Spinal cord (tissue), 10 donors: ENCODE results near the gene ZNF343. TPM values are rescaled to one million over a fixed set of nuclear protein-coding genes. Genes with fewer than 3 reads are reported as not detected.

Experiments
- DNase-seq, 6 donors: peaks; one replicate each; pipeline versions ENCODE4 v3.0.0 to v3.0.0-alpha.2; 2013 to 2015; ENCODE audit warnings: low spot score in 6 of 6, low read depth in 4 of 6
- H3K27ac ChIP-seq: one replicate; pipeline ENCODE4 v1.5.1; 2013; ENCODE audit warnings: low read depth, low read length, control low read depth
- H3K27me3 ChIP-seq: one replicate; pipeline ENCODE4 v1.6.1; 2013; ENCODE audit warnings: low read length; ENCODE audit not compliant: control insufficient read depth, insufficient read depth
- H3K36me3 ChIP-seq: one replicate; pipeline ENCODE4 v1.6.1; 2013; ENCODE audit warnings: low read length; ENCODE audit not compliant: control insufficient read depth, insufficient read depth
- H3K4me1 ChIP-seq: one replicate; pipeline ENCODE4 v1.6.1; 2013; ENCODE audit warnings: low read length; ENCODE audit not compliant: control insufficient read depth, insufficient read depth
- H3K4me3 ChIP-seq: one replicate; pipeline ENCODE4 v1.5.1; 2013; ENCODE audit warnings: low read depth, low read length, control low read depth
- H3K9me3 ChIP-seq: one replicate; pipeline ENCODE4 v1.6.1; 2013; ENCODE audit warnings: low read length; ENCODE audit not compliant: control insufficient read depth, insufficient read depth
- WGBS: methylation state at CpG from one replicate; pipeline ENCODE4 v1.1.5; 2013; ENCODE audit warnings: missing lambda C conversion rate; ENCODE audit not compliant: insufficient coverage; 5-methylcytosine and 5-hydroxymethylcytosine counted together
- long read RNA-seq, 4 donors: transcript quantifications; one replicate each; lab custom pipeline, GENCODE V29; 2026
- polyA plus RNA-seq, 2 donors: library from polyadenylated mRNA; unstranded; fragments of 120-200 nt; gene quantifications; one replicate each; pipeline ENCODE4 v1.2.1, GENCODE V29; 2013; ENCODE audit not compliant: insufficient read length in 2 of 2
- total RNA-seq, 2 donors: library from RNA; depleted of rRNA in 1 of 2; stranded (reverse); fragments of 120-200 nt in 1 of 2; fragments of >200 nt in 1 of 2; gene quantifications; one replicate each; pipeline versions ENCODE4 v1.2.3 to v1.2.4, GENCODE V29; 2013 to 2014
- donor health status: healthy.

ZNF343 gene
- 10 to 100 TPM; 11.5 to 11.9 TPM for total RNA-seq
- 10 to 100 TPM; 10.1 to 10.8 TPM for polyA plus RNA-seq
- long read RNA-seq, donor 1, partial matches to known transcripts, result 0 of 3 reads
- long read RNA-seq, donor 1, other reads (novel, unspliced or antisense), result 0 of 3 reads
- long read RNA-seq, donor 2, result 0 reads
- long read RNA-seq, donor 3, partial matches to known transcripts, result 0 of 1 reads
- long read RNA-seq, donor 3, other reads (novel, unspliced or antisense), result 0 of 1 reads
- long read RNA-seq, donor 4, partial matches to known transcripts, result 0 of 1 reads
- long read RNA-seq, donor 4, other reads (novel, unspliced or antisense), result 0 of 1 reads

DNA sequence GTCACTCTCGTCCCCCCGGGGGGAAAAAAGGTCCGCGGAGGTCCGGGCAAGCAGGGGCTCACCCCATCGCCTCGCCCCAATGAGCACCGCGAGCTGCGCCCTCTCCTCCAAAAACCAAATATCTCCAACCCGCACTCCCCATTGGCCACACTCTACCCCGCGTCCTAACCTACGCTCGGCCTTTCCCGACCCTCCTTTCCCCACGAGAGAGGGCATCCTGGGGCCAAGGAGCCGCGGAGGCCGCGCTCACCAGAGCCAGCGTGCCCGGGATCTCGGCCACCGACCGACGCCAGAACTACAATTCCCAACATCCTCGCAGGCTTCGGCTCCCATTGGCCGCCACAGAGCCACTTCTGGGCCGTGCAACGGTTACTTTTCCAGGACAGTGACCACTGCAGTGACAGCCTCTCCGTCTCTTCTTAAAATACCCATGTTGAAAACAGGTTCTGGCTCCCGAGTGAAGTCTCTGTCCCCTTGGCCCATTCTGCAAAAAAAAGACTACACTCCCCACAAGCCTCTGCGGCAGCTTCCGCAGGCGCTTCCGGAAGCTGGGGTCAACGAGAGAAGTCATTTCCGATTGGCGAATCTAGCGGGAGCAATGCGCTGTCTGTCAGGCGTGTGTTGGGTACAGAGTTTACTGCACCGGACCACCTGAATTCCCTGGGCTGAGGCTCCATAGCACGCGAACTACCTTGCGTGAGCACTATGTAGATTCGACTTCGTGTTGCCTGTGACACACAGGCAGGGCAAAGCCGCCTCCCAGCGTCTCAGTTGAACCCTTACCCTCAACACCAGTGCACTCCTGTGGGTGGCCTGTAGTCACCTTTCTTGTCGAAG is at the start of gene ZNF343:
Gene ZNF343 (minus strand): TSS at position 285 of the 837 bp plus-strand sequence. CDS start 15,020 bp downstream, outside the sequence.
- peaks cover 13% of the 10 kb centered on the region for H3K4me1 ChIP-seq
- H3K9me3 ChIP-seq, result no peaks in the 10 kb centered on the region
- WGBS, result 0% methylated on average over 53 of the region's 53 CpGs
- peak within 1 kb of the TSS; percentile 96 for H3K4me3 ChIP-seq
- peak within 1 kb of the TSS; percentile 69 for H3K27ac ChIP-seq
- DNase-seq, result peak; percentile 73 to 97 (median 82)
- no peaks in the 10 kb centered on the region for H3K27me3 ChIP-seq
- no peaks in the 10 kb centered on the region for H3K36me3 ChIP-seq

DNA sequence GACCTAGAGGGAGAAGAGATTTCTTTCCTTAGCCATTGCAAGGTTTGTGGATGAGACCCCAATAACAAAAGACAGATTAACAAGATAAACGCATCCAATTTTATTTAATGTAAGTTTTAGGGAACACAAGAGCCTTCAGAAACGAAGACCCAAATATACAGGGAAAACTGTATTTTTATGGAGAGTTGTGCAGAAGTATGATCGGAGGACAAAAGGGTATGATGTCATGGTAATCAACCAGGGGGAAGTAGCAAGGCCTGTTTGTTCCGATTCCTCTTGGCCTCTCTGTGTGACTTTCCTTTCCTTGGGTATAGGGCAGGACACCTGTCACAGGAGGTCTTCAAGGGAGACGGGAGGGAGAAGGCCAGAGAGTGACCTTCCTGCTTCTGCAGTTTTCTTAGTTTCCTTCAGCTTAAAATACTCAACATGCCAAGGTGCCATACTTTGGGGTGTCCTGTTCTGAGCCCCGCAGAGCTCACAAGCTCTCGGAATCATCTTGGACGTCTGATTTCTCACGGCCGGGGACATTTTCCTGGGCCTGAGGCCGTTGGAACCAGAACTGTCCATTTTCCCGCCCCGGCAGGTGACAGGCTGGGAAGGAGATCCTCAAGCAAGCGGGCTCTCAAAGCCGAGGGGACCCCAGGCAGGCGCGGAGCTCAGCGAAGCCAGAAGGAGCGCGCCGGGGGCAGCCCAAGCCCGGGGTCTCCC is 49.3 kb upstream of the ZNF343 start:
- Histone ChIP-seq H3K27me3 (peaks cover 19% of the 10 kb centered on the region), H3K27ac (no peak overlapping the region), H3K36me3 (peaks cover 7% of the 10 kb centered on the region), H3K4me3 (peak overlapping the region; percentile 42), H3K4me1 (peaks cover 21% of the 10 kb centered on the region), H3K9me3 (no peaks in the 10 kb centered on the region)
- DNase-seq, result no peak
- WGBS, result 22% methylated on average over 19 of the region's 22 CpGs

DNA sequence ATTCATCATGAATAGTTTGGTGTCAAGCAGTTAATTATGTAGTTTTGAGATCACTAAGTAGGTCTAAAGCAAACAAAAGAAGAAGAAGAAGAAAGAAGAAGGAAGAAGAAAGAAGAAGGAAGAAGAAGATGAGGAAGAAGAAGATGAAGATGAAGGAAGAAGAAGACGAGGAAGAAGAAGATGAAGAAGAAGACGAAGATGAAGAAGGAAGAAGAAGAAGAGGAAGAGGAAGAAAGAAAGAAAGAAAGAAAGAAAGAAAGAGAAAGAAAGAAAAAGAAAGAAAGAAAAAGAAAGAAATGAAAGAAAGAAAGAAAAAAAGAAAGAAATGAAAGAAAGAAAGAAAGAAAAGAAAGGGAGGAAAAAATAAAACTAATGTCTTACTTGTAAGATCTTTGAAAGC is 36.9 kb upstream of the ZNF343 start:
- 100% methylated on average over 2 of the region's 2 CpGs for WGBS
- Histone ChIP-seq H3K36me3 (no peaks in the 10 kb centered on the region), H3K4me3 (no peak overlapping the region), H3K27me3 (peaks cover 4% of the 10 kb centered on the region), H3K27ac (no peak overlapping the region), H3K4me1 (no peaks in the 10 kb centered on the region), H3K9me3 (no peaks in the 10 kb centered on the region)
- no peak for DNase-seq

GRCh38 chr20:2544211-2544610 is 35.5 kb upstream of the ZNF343 start:
- no peaks in the 10 kb centered on the region for H3K36me3 ChIP-seq
- DNase-seq, result no peak
- WGBS, result no CpG with 5 or more reads among the region's 1 CpG
- no peak overlapping the region for H3K4me3 ChIP-seq
- no peaks in the 10 kb centered on the region for H3K9me3 ChIP-seq
- no peak overlapping the region for H3K27ac ChIP-seq
- peaks cover 2% of the 10 kb centered on the region for H3K27me3 ChIP-seq
- peaks cover 2% of the 10 kb centered on the region for H3K4me1 ChIP-seq

- peaks cover 13% of the 10 kb centered on the region for H3K4me1 ChIP-seq
- WGBS, result 94% methylated on average over 3 of the region's 4 CpGs
- DNase-seq, result no peak
- H3K27me3 ChIP-seq, result peaks cover 5% of the 10 kb centered on the region
- H3K9me3 ChIP-seq, result no peaks in the 10 kb centered on the region
- no peak overlapping the region for H3K4me3 ChIP-seq
- no peaks in the 10 kb centered on the region for H3K36me3 ChIP-seq
- no peak overlapping the region for H3K27ac ChIP-seq
These were observed 33.6 kb upstream of the ZNF343 start for GRCh38 chr20:2542361-2542760.

DNA sequence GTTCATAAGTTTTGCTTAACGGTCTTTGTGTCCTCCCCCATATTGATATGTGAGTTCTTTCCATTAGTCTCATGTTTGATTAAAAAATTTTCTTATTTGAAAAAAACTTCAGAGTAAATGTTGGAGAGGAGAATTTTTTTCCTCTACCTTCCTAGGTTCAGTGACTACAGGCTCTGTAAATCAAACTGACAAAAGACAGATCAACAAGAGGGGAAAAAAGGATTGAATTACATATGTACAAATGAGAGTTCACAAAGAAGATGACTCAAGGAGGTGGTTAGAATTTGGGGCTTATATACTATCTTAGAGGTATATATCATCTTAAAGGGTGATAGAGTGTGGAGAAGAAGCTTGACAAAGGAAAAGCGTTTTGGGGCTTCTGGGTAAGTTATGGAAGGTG is 33.2 kb upstream of the ZNF343 start:
- 80% methylated on average over 1 of the region's 2 CpGs for WGBS
- Histone ChIP-seq H3K4me3 (no peak overlapping the region), H3K4me1 (peaks cover 13% of the 10 kb centered on the region), H3K27ac (no peak overlapping the region), H3K27me3 (peaks cover 5% of the 10 kb centered on the region), H3K9me3 (no peaks in the 10 kb centered on the region), H3K36me3 (no peaks in the 10 kb centered on the region)
- DNase-seq, result no peak

DNA sequence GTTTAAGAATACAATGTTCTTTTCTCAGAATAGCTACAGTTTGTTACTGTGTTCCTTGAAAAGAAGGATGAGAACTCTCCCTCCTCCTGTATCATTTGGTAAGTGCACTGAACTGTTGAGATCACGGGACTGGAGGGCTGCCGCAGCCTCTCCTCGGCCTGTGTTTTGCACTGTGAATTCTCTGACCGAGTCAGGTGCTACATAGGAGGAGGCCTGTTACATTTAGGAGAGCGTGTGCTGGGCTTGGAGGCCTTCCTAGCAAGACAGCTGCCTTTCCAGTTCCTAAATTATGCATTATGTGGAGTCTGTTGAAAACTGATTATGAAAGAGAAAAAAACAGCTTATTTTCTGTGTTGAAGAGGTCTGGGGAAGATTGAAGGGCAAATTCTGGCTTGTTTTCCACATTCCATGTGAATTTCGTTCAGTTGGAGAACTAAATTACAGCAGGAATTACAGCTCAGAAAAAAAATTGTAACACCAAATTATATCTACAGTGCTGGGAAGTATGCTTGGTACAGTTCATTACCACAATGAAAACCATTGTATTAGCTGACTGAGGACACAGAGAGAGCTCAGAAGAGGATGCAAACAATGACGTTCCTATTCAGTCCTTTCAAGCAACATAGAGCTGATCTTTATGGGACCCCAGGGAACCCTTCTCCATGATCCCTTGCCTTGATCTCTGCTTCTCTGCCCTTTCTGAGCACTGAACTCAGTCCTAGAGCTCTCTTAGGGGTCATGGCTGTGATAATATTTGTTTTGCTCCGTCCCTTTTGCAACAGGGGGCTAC is 30.4 kb upstream of the ZNF343 start:
- Histone ChIP-seq H3K27ac (peak overlapping the region; percentile 48), H3K4me1 (peaks cover 18% of the 10 kb centered on the region), H3K9me3 (no peaks in the 10 kb centered on the region), H3K36me3 (no peaks in the 10 kb centered on the region), H3K27me3 (peaks cover 5% of the 10 kb centered on the region), H3K4me3 (no peak overlapping the region)
- peak in 2 of 6 donors; percentile 53 to 60 for DNase-seq
- 28% methylated on average over 4 of the region's 8 CpGs for WGBS

GRCh38 chr20:2538356-2538755 is 29.6 kb upstream of the ZNF343 start:
- Histone ChIP-seq H3K9me3 (no peaks in the 10 kb centered on the region), H3K27me3 (peaks cover 5% of the 10 kb centered on the region), H3K27ac (no peak overlapping the region), H3K4me3 (no peak overlapping the region), H3K36me3 (no peaks in the 10 kb centered on the region), H3K4me1 (peaks cover 19% of the 10 kb centered on the region)
- WGBS, result 90% methylated on average over 8 of the region's 12 CpGs
- DNase-seq, result no peak

DNA sequence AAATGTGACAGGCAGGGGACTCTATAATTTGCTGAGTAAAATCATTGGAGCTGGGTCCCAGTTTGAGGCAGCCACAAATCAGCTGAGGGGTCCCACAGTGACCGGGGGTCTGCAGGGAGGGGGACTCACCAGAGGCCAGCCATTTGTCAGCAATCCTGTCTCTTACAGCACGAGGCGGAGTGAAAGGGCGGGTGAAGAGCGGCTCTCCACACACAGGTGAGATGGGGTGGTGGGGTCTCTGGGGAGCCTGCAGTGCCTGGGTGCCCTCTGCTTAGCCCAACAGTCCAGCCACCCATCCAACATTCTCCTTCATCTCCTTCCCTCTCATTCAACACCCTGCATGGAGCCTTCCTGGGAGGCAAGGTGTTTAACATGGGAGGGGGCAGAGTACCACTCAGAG is 28.4 kb upstream of the ZNF343 start:
- Histone ChIP-seq H3K27me3 (peaks cover 6% of the 10 kb centered on the region), H3K27ac (no peak overlapping the region), H3K4me1 (peaks cover 19% of the 10 kb centered on the region), H3K4me3 (no peak overlapping the region), H3K9me3 (no peaks in the 10 kb centered on the region), H3K36me3 (no peaks in the 10 kb centered on the region)
- DNase-seq, result no peak
- WGBS, result 82% methylated on average over 1 of the region's 5 CpGs
